ENCODE measurements around the gene XAGE3. TPM values are rescaled to one million over a fixed set of nuclear protein-coding genes. Genes with fewer than 3 reads are reported as not detected.
"Not testable (repeated sequence)": the region's sequence is repeated elsewhere in the genome, so short reads cannot be mapped to it uniquely, and the experiment has no call there.

XAGE3 gene
- total RNA-seq, 1 donor from 2014 or later = not detected

DNA sequence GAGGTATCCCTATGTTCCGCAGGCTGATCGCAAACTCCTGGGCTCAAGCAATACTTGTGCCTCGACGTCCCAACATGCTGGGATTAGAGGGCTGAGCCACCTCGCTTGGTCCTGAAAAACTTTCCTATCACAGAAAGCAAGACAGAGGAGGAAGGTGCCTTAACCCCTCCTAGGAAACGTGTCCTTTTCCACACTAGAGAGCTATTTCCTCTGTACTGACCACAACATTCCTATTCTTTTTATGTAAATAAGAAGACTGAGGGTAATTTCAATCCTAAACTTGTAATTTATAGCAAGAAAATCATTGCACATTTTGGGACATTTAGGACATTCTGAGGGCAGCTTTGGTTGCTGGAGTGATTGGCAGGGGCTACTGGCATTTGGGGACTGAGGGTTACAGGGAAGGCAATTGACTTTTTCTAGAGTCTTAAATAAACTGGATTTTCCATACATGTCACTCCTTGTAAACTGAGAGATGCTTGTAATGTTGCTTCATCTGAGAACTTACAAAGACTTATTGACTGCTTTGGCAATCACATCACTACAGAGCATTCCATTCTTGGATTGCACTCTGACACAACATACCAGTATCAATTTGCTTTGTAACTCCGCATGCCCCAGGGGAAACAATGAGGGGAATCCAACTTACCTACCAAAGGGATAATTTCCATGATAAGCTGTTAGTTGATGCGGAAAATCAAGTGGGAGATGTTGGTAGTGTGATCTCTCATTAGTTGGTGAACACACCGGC, 15.6 kb downstream of the XAGE3 start:
- DNase-seq = no peak
- H3K9me3 Mint-ChIP-seq (ENCODE audit: unreplicated experiment) = peaks cover 1% of the 10 kb centered on the region
- H3K36me3 Mint-ChIP-seq (ENCODE audit: unreplicated experiment) = no peaks in the 10 kb centered on the region
- TF ChIP-seq, protein P1, sequence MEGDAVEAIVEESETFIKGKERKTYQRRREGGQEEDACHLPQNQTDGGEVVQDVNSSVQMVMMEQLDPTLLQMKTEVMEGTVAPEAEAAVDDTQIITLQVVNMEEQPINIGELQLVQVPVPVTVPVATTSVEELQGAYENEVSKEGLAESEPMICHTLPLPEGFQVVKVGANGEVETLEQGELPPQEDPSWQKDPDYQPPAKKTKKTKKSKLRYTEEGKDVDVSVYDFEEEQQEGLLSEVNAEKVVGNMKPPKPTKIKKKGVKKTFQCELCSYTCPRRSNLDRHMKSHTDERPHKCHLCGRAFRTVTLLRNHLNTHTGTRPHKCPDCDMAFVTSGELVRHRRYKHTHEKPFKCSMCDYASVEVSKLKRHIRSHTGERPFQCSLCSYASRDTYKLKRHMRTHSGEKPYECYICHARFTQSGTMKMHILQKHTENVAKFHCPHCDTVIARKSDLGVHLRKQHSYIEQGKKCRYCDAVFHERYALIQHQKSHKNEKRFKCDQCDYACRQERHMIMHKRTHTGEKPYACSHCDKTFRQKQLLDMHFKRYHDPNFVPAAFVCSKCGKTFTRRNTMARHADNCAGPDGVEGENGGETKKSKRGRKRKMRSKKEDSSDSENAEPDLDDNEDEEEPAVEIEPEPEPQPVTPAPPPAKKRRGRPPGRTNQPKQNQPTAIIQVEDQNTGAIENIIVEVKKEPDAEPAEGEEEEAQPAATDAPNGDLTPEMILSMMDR (IDR thresholded peaks at IDR 0.05; ENCODE audit: partially characterized antibody, unreplicated experiment) = no peak
- no peaks in the 10 kb centered on the region for H3K27me3 Mint-ChIP-seq (ENCODE audit: unreplicated experiment)
- no peaks in the 10 kb centered on the region for H3K4me1 Mint-ChIP-seq (ENCODE audit: low read depth, unreplicated experiment)
- H3K4me3 Mint-ChIP-seq (ENCODE audit: unreplicated experiment) = no peak overlapping the region
- H3K27ac Mint-ChIP-seq (ENCODE audit: unreplicated experiment) = no peak overlapping the region

DNA sequence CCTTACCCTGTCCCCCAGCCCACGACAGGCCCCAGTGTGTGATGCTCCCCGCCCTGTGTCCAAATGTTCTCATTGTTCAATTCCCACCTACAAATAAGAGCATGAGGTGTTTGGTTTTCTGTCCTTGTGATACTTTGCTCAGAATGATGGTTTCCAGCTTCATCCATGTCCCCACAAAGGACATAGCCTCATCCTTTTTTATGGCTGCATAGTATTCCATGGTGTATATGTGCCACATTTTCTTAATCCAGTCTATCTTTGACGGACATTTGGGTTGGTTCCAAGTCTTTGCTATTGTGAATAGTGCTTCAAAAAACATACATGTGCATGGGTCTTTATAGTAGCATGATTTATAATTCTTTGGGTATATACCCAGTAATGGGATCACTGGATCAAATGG, 24.3 kb downstream of the XAGE3 start:
- not testable (repeated sequence) for DNase-seq; H3K9me3 Mint-ChIP-seq (ENCODE audit: unreplicated experiment); H3K36me3 Mint-ChIP-seq (ENCODE audit: unreplicated experiment); H3K4me3 Mint-ChIP-seq (ENCODE audit: unreplicated experiment); H3K27ac Mint-ChIP-seq (ENCODE audit: unreplicated experiment); H3K4me1 Mint-ChIP-seq (ENCODE audit: low read depth, unreplicated experiment); H3K27me3 Mint-ChIP-seq (ENCODE audit: unreplicated experiment)

DNA sequence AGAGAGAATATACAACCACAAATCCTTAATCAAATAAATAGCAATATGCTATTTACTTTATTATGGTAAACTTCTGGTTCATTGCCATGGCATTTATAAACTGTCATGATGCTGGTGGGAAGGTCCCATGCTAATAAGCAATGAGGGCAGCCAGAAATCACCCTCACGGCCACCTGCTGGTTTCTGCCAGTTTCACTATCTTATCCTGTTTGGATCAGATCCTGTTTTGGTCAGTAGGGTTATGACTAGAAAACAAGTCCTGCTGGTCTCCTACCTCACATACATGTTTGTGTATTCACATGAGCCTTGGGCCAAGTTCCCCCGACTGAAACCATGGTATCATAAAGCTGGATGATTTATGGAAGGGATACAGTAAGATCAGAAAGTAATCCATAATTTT, 28.7 kb downstream of the XAGE3 start:
- DNase-seq = no peak
- no peaks in the 10 kb centered on the region for H3K27me3 Mint-ChIP-seq (ENCODE audit: unreplicated experiment)
- H3K9me3 Mint-ChIP-seq (ENCODE audit: unreplicated experiment) = no peaks in the 10 kb centered on the region
- TF ChIP-seq, protein P1 (IDR thresholded peaks at IDR 0.05; ENCODE audit: partially characterized antibody, unreplicated experiment) = no peak
- H3K4me1 Mint-ChIP-seq (ENCODE audit: low read depth, unreplicated experiment) = no peaks in the 10 kb centered on the region
- no peak overlapping the region for H3K27ac Mint-ChIP-seq (ENCODE audit: unreplicated experiment)
- H3K4me3 Mint-ChIP-seq (ENCODE audit: unreplicated experiment) = no peak overlapping the region
- no peaks in the 10 kb centered on the region for H3K36me3 Mint-ChIP-seq (ENCODE audit: unreplicated experiment)

DNA sequence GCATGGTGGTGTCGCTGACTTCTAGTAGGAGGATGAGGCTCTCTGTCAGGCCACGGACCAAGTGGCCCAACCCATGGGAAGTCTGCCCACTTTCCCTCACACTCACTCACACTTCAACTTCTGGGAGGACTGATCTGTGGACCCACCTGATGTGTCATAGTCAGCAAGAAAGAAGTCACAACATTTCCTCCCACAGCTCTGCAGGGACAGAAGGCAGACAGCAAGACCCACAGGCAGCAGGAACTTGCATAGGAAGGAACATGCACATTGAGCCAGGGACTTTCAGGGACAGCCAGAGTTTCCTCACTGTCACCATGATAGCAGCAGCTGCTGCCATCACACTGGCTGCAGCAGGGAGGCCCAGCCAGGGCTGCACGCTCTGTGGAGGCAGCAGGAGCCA, 37.3 kb downstream of the XAGE3 start:
- Mint-ChIP-seq H3K36me3 (ENCODE audit: unreplicated experiment) (no peaks in the 10 kb centered on the region), H3K27ac (ENCODE audit: unreplicated experiment) (no peak overlapping the region), H3K9me3 (ENCODE audit: unreplicated experiment) (no peaks in the 10 kb centered on the region), H3K4me3 (ENCODE audit: unreplicated experiment) (no peak overlapping the region), H3K4me1 (ENCODE audit: low read depth, unreplicated experiment) (no peaks in the 10 kb centered on the region), H3K27me3 (ENCODE audit: unreplicated experiment) (no peaks in the 10 kb centered on the region)
- DNase-seq = no peak
- TF ChIP-seq, protein P1 (IDR thresholded peaks at IDR 0.05; ENCODE audit: partially characterized antibody, unreplicated experiment) = no peak

DNA sequence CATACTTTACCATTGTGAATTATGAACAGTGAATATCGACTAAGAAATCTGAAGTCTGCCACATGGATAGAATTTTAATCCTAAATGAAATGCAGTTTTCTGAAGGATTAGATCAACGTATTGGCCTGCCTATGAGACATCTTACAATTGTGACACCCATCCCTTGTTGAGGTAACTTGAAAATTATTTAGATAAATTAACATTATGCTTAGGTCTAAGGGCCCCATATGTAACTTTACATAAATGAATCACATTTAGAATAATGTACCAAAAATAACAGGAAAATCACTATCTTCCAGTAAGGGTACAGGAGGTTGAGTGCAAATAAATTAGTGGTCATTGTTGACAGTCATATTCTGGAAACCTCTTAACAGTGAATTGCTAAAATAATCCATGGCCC, 43.3 kb downstream of the XAGE3 start:
- Mint-ChIP-seq H3K36me3 (ENCODE audit: unreplicated experiment) (no peaks in the 10 kb centered on the region), H3K27ac (ENCODE audit: unreplicated experiment) (no peak overlapping the region), H3K27me3 (ENCODE audit: unreplicated experiment) (no peaks in the 10 kb centered on the region), H3K4me1 (ENCODE audit: low read depth, unreplicated experiment) (no peaks in the 10 kb centered on the region), H3K9me3 (ENCODE audit: unreplicated experiment) (no peaks in the 10 kb centered on the region), H3K4me3 (ENCODE audit: unreplicated experiment) (no peak overlapping the region)
- TF ChIP-seq, protein P1 (IDR thresholded peaks at IDR 0.05; ENCODE audit: partially characterized antibody, unreplicated experiment) = no peak
- no peak for DNase-seq

Data from glutamatergic neuron (in vitro differentiated cells).